NT2/D1 (cell line): Measurements from ENCODE around the gene TMOD1.

Experiments
- YY1 ChIP-seq: IDR thresholded peaks from 2 replicates; pipeline ENCODE4 v1.6.1; 2011; ENCODE audit not compliant: insufficient read length, insufficient read depth
- ZNF274 ChIP-seq: IDR thresholded peaks from 2 replicates; pipeline ENCODE4 v1.6.1; 2011; ENCODE audit warnings: mild to moderate bottlenecking, low read depth, low read length

GRCh38 chr9:97503862-97504210, 2.4 kb downstream of the TMOD1 start:
- no peak for TF ChIP-seq YY1
- no peak for TF ChIP-seq ZNF274
